HEK293T (cell line): ENCODE data around the gene ANGPT4.

ENCODE experiments used
- ARNT ChIP-seq: fragments of 450-650 bp; IDR thresholded peaks from 2 replicates; pipeline ENCODE4 v1.6.1; 2017; ENCODE audit warnings: mild to moderate bottlenecking
- BHLHE40 ChIP-seq: fragments of 450-650 bp; IDR thresholded peaks from 2 replicates; pipeline ENCODE4 v1.6.1; 2016; ENCODE audit warnings: mild to moderate bottlenecking, moderate library complexity, borderline replicate concordance
- CTBP1 ChIP-seq: fragments of 450-650 bp; IDR thresholded peaks from 2 replicates; pipeline ENCODE4 v1.6.1; 2016; ENCODE audit warnings: borderline replicate concordance
- FOXA1 ChIP-seq: fragments of 450-650 bp; IDR thresholded peaks from 2 replicates; pipeline ENCODE4 v1.6.1; 2016; ENCODE audit warnings: mild to moderate bottlenecking
- FOXM1 ChIP-seq: fragments of 450-650 bp; IDR thresholded peaks from 2 replicates; pipeline ENCODE4 v1.6.1; 2017; ENCODE audit warnings: mild to moderate bottlenecking, borderline replicate concordance
- HDGF ChIP-seq: fragments of 450-650 bp; IDR thresholded peaks from 2 replicates; pipeline ENCODE4 v1.6.1; 2017; ENCODE audit warnings: antibody characterized with exemption, borderline replicate concordance
- NFRKB ChIP-seq: fragments of 450-650 bp; IDR thresholded peaks from 2 replicates; pipeline ENCODE4 v1.6.1; 2016; ENCODE audit warnings: mild to moderate bottlenecking, moderate library complexity
- SP1 ChIP-seq: fragments of 450-650 bp; IDR thresholded peaks from 2 replicates; pipeline ENCODE4 v1.6.1; 2017

- TF ChIP-seq SP1 (no peak), HDGF (no peak), CTBP1 (no peak), FOXM1 (no peak), FOXA1 (no peak), ARNT (no peak), BHLHE40 (no peak), NFRKB (no peak)
These were observed 6.6 kb upstream of the ANGPT4 start for GRCh38 chr20:922781-923180.
